Brain pericyte (primary cell): ENCODE measurements around the gene NTNG1.
"Not testable (repeated sequence)": the region's sequence is repeated elsewhere in the genome, so short reads cannot be mapped to it uniquely, and the experiment has no call there.

ENCODE experiments used
- DNase-seq: peaks from one replicate; pipeline ENCODE4 v3.0.0-alpha.2; 2012; ENCODE audit warnings: low read depth, low spot score

The NTNG1 gene

GRCh38 chr1:107140703-107141490 is at the start of gene NTNG1:
Gene NTNG1 (plus strand): TSS chr1:107141039.
- no peak for DNase-seq

GRCh38 chr1:107091418-107091817 is 49.4 kb upstream of the NTNG1 start:
- no peak for DNase-seq

GRCh38 chr1:107093395-107093794 is 47.4 kb upstream of the NTNG1 start:
- not testable (repeated sequence) for DNase-seq

- no peak for DNase-seq
Measured at GRCh38 chr1:107095647-107096046, 45.2 kb upstream of the NTNG1 start.

GRCh38 chr1:107096690-107097089 is 44.1 kb upstream of the NTNG1 start:
- DNase-seq: no peak

- DNase-seq: no peak
Measured at GRCh38 chr1:107098961-107099360, 41.9 kb upstream of the NTNG1 start.

- DNase-seq: no peak
Measured at GRCh38 chr1:107100331-107100984, 40.4 kb upstream of the NTNG1 start.

GRCh38 chr1:107105914-107106313 is 34.9 kb upstream of the NTNG1 start:
- DNase-seq: no peak

- DNase-seq: no peak
Measured at GRCh38 chr1:107110326-107110725, 30.5 kb upstream of the NTNG1 start.

- DNase-seq: no peak
Measured at GRCh38 chr1:107116306-107116790, 24.5 kb upstream of the NTNG1 start.

GRCh38 chr1:107122225-107122624 is 18.6 kb upstream of the NTNG1 start:
- DNase-seq: no peak

- no peak for DNase-seq
Measured at GRCh38 chr1:107123741-107124140, 17.1 kb upstream of the NTNG1 start.

GRCh38 chr1:107124694-107125093 is 16.1 kb upstream of the NTNG1 start:
- no peak for DNase-seq

GRCh38 chr1:107132195-107132594 is 8.6 kb upstream of the NTNG1 start:
- DNase-seq: no peak

- DNase-seq: no peak
Measured at GRCh38 chr1:107132780-107133179, 8.1 kb upstream of the NTNG1 start.

- DNase-seq: no peak
Measured at GRCh38 chr1:107135463-107135862, 5.4 kb upstream of the NTNG1 start.

- DNase-seq: no peak
Measured at GRCh38 chr1:107138166-107138565, 2.7 kb upstream of the NTNG1 start.

GRCh38 chr1:107138767-107139445 is 1.9 kb upstream of the NTNG1 start:
- DNase-seq: no peak

- peak; percentile 12 for DNase-seq
Measured at GRCh38 chr1:107139833-107140702, 771 bp upstream of the NTNG1 start.

- DNase-seq: peak; percentile 5
Measured at GRCh38 chr1:107141491-107142126, 770 bp downstream of the NTNG1 start.

- peak; percentile 15 for DNase-seq
Measured at GRCh38 chr1:107142140-107142542, 1.3 kb downstream of the NTNG1 start.
